Lower leg skin (tissue), 3 donors: ENCODE measurements around the gene NRG3.

ENCODE experiments used
- POLR2A ChIP-seq, 2 donors: fragments of 450-650 bp; IDR thresholded peaks; one replicate each; pipeline ENCODE4 v1.6.1; 2016 to 2017; ENCODE audit warnings: antibody characterized with exemption in 2 of 2, mild to moderate bottlenecking in 1 of 2, moderate library complexity in 1 of 2
- TF ChIP-seq, protein P1 (sequence below), 3 donors: fragments of 450-650 bp; IDR thresholded peaks; one replicate each; pipeline ENCODE4 v1.5.1; 2016; ENCODE audit warnings: antibody characterized with exemption in 3 of 3, mild to moderate bottlenecking in 3 of 3, moderate library complexity in 2 of 3

DNA sequence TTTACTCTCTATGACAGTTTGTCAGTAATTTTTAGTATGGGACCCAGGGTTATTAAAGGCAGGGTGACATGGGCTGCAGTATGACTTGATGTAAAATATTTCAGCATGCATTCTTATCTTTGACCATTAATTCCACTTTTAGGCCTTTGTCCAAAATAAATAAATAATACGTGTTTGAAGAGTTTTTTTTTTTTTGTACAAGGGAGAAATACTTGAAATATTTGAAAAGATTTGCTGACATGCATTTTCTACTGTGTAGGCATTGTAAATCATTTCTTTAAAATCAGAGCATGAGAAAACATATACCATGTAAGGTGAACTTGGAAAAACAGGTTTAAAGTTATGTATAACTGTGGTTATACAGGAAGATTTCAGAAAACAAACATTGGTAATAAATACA lies 23.5 kb downstream of the NRG3 start:
- no peak for TF ChIP-seq POLR2A (IDR thresholded peaks at IDR 0.05)
- TF ChIP-seq, protein P1, sequence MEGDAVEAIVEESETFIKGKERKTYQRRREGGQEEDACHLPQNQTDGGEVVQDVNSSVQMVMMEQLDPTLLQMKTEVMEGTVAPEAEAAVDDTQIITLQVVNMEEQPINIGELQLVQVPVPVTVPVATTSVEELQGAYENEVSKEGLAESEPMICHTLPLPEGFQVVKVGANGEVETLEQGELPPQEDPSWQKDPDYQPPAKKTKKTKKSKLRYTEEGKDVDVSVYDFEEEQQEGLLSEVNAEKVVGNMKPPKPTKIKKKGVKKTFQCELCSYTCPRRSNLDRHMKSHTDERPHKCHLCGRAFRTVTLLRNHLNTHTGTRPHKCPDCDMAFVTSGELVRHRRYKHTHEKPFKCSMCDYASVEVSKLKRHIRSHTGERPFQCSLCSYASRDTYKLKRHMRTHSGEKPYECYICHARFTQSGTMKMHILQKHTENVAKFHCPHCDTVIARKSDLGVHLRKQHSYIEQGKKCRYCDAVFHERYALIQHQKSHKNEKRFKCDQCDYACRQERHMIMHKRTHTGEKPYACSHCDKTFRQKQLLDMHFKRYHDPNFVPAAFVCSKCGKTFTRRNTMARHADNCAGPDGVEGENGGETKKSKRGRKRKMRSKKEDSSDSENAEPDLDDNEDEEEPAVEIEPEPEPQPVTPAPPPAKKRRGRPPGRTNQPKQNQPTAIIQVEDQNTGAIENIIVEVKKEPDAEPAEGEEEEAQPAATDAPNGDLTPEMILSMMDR (IDR thresholded peaks at IDR 0.05) = no peak
